SK-N-MC (cell line): ENCODE data around the gene CTNNAL1.
"Not testable (repeated sequence)": the region's sequence is repeated elsewhere in the genome, so short reads cannot be mapped to it uniquely, and the experiment has no call there.

Experiments used
- EZH2 ChIP-seq: fragments of 200-600 bp; sonication (generic); IDR thresholded peaks from one replicate; pipeline ENCODE4 v1.6.1; 2017; ENCODE audit warnings: antibody characterized with exemption
- FOXP2 ChIP-seq: optimal IDR thresholded peaks from 2 replicates; pipeline ENCODE3; 2011; ENCODE audit warnings: mild to moderate bottlenecking, moderate library complexity; ENCODE audit not compliant: insufficient read depth; ENCODE audit errors: extremely low read length, control extremely low read depth
- POLR2AphosphoS5 ChIP-seq: IDR thresholded peaks from 2 replicates; pipeline ENCODE4 v1.6.1; 2012; ENCODE audit warnings: mild to moderate bottlenecking, low read depth, low read length, borderline replicate concordance

DNA sequence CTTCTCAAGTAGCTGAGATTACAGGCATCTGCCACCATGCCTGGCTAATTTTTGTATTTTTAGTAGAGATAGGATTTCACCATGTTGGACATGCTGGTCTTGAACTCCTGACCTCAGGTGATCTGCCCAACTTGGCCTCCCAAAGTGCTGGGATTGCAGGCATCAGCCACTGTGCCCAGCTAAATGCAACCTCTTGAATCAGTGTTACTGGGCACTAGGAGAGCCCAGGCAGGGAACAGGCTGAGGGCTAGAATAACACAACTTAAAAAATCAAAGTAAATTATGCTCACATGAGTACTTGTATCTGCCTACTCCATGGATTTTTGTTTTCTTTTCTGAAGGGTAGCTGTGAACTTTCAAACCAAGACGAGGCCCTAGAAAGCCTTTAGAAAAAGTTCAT lies 92.9 kb downstream of the CTNNAL1 start:
- not testable (repeated sequence) for TF ChIP-seq EZH2, POLR2AphosphoS5, FOXP2
